HL-60 (cell line): ENCODE data around the gene PACRG.

Experiments used
- CTCF ChIP-seq: IDR thresholded peaks from one replicate; pipeline ENCODE4 v1.5.1; 2011; ENCODE audit warnings: low read length, control low read depth, inconsistent platforms; ENCODE audit not compliant: insufficient read depth
- POLR2AphosphoS5 ChIP-seq: IDR thresholded peaks from 2 replicates; pipeline ENCODE4 v1.6.1; 2012; ENCODE audit warnings: low read depth

DNA sequence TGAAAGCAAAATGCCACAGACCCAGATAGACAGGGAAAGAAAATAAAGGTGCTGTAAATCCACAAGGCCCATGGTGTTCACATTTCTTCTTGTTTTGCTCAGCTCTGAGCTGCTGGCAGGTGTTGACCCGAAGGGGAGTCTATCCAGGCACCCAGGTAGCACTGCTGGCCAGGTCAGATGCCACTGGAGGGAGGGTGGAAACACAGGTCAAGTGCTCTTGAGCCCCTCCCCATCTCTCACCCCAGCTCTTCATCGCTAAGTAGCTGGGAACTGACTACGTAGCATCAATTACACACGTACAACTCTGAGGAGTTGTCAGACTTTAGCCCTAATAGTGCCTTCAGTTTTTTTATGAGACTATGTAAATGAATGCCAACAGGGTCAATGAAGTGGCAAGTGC, 399.0 kb downstream of the PACRG start:
- TF ChIP-seq CTCF (no peak), POLR2AphosphoS5 (no peak)
